ENCODE measurements around the gene MPC1. TPM values are rescaled to one million over a fixed set of nuclear protein-coding genes. Genes with fewer than 3 reads are reported as not detected.
"Not testable (repeated sequence)": the region's sequence is repeated elsewhere in the genome, so short reads cannot be mapped to it uniquely, and the experiment has no call there.

Gene MPC1
- total and polyA plus RNA-seq, 4 experiments from 2014 or later = 33.1 to 85.0 (median 46.0) TPM

DNA sequence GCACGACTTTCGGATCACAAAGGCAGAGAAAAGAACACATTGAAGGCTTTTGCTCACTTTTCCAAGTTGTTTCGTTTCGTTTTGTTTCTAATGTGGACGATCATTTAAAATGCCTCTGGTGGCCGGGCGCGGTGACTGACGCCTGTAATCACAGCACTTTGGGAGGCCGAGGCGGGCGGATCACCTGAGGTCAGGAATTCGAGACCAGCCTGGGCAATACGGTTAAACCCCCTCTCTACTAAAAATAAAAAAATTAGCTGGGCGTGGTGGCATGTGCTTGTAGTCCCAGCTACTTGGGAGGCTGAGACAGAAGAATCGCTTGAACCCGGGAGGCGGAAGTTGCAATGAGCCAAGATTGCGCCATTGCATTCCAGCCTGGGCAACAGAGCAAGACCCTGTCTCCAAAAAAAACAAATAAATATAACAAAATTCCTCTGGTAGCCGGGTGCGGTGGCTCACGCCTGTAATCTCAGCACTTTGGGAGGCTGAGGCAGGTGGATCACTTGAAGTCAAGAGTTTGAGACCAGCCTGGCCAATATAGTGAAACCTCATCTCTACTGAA is 1.1 kb upstream of the MPC1 start:
- Mint-ChIP-seq H3K27ac (peak overlapping the region; percentile 80 to 95 (median 92)), H3K4me3 (peak overlapping the region; percentile 89 to 92 (median 91)), H3K4me1 (peaks cover 5 to 18% (median 7%) of the 10 kb centered on the region in 4 donors)
- H3K4me3 ChIP-seq (ENCODE audit: low read length in 2 of 2) = peak overlapping the region; percentile 63 to 75
- H3K27ac ChIP-seq (ENCODE audit: low read depth, low read length) = peak overlapping the region; percentile 77
- not testable (repeated sequence) for H3K36me3 ChIP-seq (ENCODE audit: insufficient read depth, low read length); H3K9me3 ChIP-seq (ENCODE audit: control insufficient read depth in 1 of 2, low read length in 2 of 2); H3K27me3 Mint-ChIP-seq; H3K9me3 Mint-ChIP-seq; H3K4me1 ChIP-seq (ENCODE audit: insufficient read depth, low read length); H3K36me3 Mint-ChIP-seq; H3K27me3 ChIP-seq (ENCODE audit: insufficient read depth, low read length)
- peak in 3 of 5 donors; percentile 47 to 52 (median 50) for DNase-seq
- ChIA-PET CTCF (ENCODE audit: partially characterized antibody) (interaction anchor here (0.9 kb wide), 1 partner anchor 17 kb away, joined by 3 read pairs; no protein-coding TSS in a partner anchor), POLR2A (ENCODE audit: partially characterized antibody) (interaction anchor here (0.8 to 1.4 kb wide), 4 partner anchors 27 to 105 kb away, joined by 3 to 4 read pairs (median 4); no protein-coding TSS in a partner anchor)
- intact Hi-C loops (cut with micrococcal nuclease) = loop anchor here (1.0 to 10.0 kb wide), 7 partner anchors 16 to 243 kb away; partner anchors contain the start of genes RPS6KA2 and SFT2D1

DNA sequence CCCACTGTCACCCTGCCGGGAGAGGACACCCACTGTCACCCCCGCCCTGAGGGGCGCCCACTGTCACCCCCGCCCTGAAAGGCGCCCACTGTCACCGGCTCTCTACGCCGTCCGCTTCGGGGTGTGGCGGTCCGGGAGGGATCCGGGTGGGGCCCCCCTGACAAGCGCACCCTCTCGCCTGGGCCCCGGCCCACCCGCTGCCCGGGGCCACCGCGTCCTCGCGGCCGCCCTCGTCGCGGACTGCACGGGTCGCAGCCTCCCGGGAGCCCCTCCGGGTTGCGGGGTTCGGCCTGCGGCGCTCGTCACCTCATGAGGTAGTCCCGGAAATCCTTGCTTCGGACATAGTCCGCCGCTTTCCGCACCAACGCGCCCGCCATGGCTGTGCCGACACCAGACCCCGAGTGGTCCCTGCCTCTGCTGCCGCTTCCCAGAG is 224 bp downstream of the MPC1 start:
- DNase-seq = no peak
- Histone ChIP-seq H3K27me3 (ENCODE audit: insufficient read depth, low read length) (no peaks in the 10 kb centered on the region), H3K27ac (ENCODE audit: low read depth, low read length) (peak overlapping the region; percentile 77), H3K4me3 (ENCODE audit: low read length in 2 of 2) (peak overlapping the region; percentile 37 to 63), H3K4me1 (ENCODE audit: insufficient read depth, low read length) (peaks cover 6% of the 10 kb centered on the region), H3K36me3 (ENCODE audit: insufficient read depth, low read length) (no peaks in the 10 kb centered on the region), H3K9me3 (ENCODE audit: control insufficient read depth in 1 of 2, low read length in 2 of 2) (no peaks in the 10 kb centered on the region)
- ChIA-PET POLR2A (ENCODE audit: partially characterized antibody) (interaction anchor here (1.5 to 1.7 kb wide), 2 partner anchors 32 to 49 kb away, joined by 3 to 9 read pairs; no protein-coding TSS in a partner anchor), CTCF (ENCODE audit: partially characterized antibody) (no interaction called here)
- Mint-ChIP-seq H3K36me3 (peaks cover 0 to 7% of the 10 kb centered on the region in 2 donors), H3K27ac (peak overlapping the region in 6 of 7 donors; percentile 89 to 97 (median 92)), H3K9me3 (no peaks in the 10 kb centered on the region), H3K4me1 (peaks cover 5 to 23% (median 7%) of the 10 kb centered on the region in 4 donors), H3K27me3 (no peaks in the 10 kb centered on the region), H3K4me3 (peak overlapping the region; percentile 87 to 96 (median 93))
- intact Hi-C loops (cut with micrococcal nuclease) = loop anchor here (1.0 to 10.0 kb wide), 3 partner anchors 69 to 208 kb away; no protein-coding TSS in a partner anchor

DNA sequence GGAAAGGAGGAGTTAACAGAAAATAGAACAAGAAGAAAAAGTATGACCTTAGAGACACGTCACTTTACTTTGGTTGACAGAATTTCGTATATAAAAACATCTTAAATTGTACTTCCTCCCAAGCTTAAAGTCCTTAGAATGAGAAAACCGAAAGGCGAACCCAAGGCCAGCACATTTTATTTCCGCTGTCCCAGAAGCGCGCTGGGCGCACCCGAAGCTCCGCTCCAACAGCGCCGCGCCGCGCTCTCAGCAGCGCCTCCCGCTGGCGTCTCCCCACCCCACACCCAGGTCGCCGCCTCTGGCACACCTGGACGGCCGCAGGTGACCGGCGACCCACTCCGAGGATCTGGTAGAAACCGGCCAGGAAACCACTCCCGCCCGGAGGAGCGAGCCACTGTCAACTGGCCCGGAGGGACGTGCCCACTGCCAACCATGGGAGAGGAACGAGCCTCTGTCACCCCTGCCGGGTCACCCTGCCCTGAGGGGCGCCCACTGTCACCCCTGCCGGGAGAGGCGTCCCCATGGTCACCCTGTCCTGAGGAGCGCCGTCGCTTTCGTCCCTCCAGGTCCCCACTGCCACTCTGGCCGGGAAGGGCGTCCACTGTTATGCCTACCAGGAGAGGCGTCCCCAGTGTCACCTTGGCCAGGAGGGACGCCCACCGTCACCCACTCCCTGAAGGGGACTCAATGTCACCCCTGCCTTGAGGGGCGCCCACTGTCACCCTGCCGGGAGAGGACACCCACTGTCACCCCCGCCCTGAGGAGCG is 824 bp downstream of the MPC1 start:
- H3K27me3 Mint-ChIP-seq = no peaks in the 10 kb centered on the region
- peak overlapping the region; percentile 77 for H3K27ac ChIP-seq (ENCODE audit: low read depth, low read length)
- H3K4me3 ChIP-seq (ENCODE audit: low read length in 2 of 2) = peak overlapping the region; percentile 37 to 63
- H3K36me3 ChIP-seq (ENCODE audit: insufficient read depth, low read length) = no peaks in the 10 kb centered on the region
- peak overlapping the region; percentile 87 to 96 (median 93) for H3K4me3 Mint-ChIP-seq
- H3K9me3 ChIP-seq (ENCODE audit: control insufficient read depth in 1 of 2, low read length in 2 of 2) = no peaks in the 10 kb centered on the region
- peak; percentile 61 to 68 (median 64) for DNase-seq
- peaks cover 0 to 7% of the 10 kb centered on the region in 2 donors for H3K36me3 Mint-ChIP-seq
- intact Hi-C loops (cut with micrococcal nuclease) = loop anchor here (1.0 to 10.0 kb wide), 3 partner anchors 69 to 207 kb away; no protein-coding TSS in a partner anchor
- CTCF ChIA-PET (ENCODE audit: partially characterized antibody) = interaction anchor here (0.6 to 4.4 kb wide), 41 partner anchors 8 to 741 kb away, joined by 3 to 44 read pairs (median 4); partner anchors contain the start of genes CCR6, PRR18, RPS6KA2 and SFT2D1
- POLR2A ChIA-PET (ENCODE audit: partially characterized antibody) = interaction anchor here (0.6 to 1.7 kb wide), 6 partner anchors 17 to 48 kb away, joined by 3 to 9 read pairs (median 4); no protein-coding TSS in a partner anchor
- no peaks in the 10 kb centered on the region for H3K27me3 ChIP-seq (ENCODE audit: insufficient read depth, low read length)
- H3K9me3 Mint-ChIP-seq = no peaks in the 10 kb centered on the region
- H3K4me1 Mint-ChIP-seq = peaks cover 5 to 23% (median 7%) of the 10 kb centered on the region in 4 donors
- peaks cover 6% of the 10 kb centered on the region for H3K4me1 ChIP-seq (ENCODE audit: insufficient read depth, low read length)
- H3K27ac Mint-ChIP-seq = peak overlapping the region; percentile 86 to 97 (median 91)

DNA sequence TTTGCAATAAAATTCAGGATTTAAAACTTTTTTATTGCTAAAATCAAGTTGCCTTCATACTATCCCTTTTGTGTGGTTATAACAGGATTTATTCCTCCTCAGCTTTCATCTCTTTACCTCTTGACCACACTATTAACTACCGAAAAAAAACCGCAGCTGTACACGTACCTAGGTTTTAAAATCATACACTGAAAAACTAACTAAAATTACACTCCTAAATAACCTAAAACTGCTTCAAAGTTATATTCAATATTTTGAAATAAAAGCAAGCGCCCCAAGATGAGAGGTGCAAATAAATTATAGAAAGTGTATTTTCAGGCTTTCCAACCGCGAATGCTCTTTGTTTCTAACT is 1.4 kb downstream of the MPC1 start:
- POLR2A ChIA-PET (ENCODE audit: partially characterized antibody) = interaction anchor here (0.6 to 1.7 kb wide), 6 partner anchors 17 to 47 kb away, joined by 3 to 9 read pairs (median 4); no protein-coding TSS in a partner anchor
- H3K27ac Mint-ChIP-seq = peak overlapping the region; percentile 86 to 97 (median 91)
- intact Hi-C loops (cut with micrococcal nuclease) = loop anchor here (10.0 kb wide), 1 partner anchor 207 kb away; no protein-coding TSS in a partner anchor

DNA sequence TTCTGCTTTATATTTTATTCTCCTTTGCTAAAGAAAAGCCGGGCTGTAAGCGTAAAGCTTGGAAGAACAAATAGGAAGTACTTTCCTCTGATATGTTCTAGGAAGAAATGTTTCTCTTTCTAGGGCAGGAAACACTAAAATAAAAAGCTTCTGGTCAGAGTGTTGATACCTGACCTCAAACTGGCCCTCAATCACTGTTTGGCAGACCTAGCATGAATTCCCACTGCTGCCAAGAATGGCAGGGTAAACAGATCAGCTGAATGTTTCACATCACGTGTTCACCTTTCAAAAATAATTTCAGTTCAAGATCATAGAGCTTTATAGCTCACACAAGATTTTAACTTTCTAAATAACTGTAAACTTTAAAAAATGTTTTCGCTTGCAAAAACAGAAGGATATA is 2.9 kb downstream of the MPC1 start:
- Mint-ChIP-seq H3K4me1 (peaks cover 5 to 23% (median 7%) of the 10 kb centered on the region in 4 donors), H3K27me3 (no peaks in the 10 kb centered on the region), H3K27ac (peak overlapping the region in 1 of 7 donors; percentile 35), H3K36me3 (peaks cover under 1 to 7% of the 10 kb centered on the region in 2 donors), H3K4me3 (no peak overlapping the region), H3K9me3 (no peaks in the 10 kb centered on the region)
- H3K27ac ChIP-seq (ENCODE audit: low read depth, low read length) = no peak overlapping the region
- no peak overlapping the region for H3K4me3 ChIP-seq (ENCODE audit: low read length in 2 of 2)
- POLR2A ChIA-PET (ENCODE audit: partially characterized antibody) = interaction anchor here (1.0 kb wide), 1 partner anchor 37 kb away, joined by 3 read pairs; the partner anchor contains the start of gene SFT2D1
- peaks cover 6% of the 10 kb centered on the region for H3K4me1 ChIP-seq (ENCODE audit: insufficient read depth, low read length)
- CTCF ChIA-PET (ENCODE audit: partially characterized antibody) = interaction anchor here (1.2 to 4.4 kb wide), 7 partner anchors 10 to 104 kb away, joined by 4 to 44 read pairs (median 10); no protein-coding TSS in a partner anchor
- no peaks in the 10 kb centered on the region for H3K36me3 ChIP-seq (ENCODE audit: insufficient read depth, low read length)
- intact Hi-C loops (cut with micrococcal nuclease) = loop anchor here (10.0 kb wide), 1 partner anchor 205 kb away; no protein-coding TSS in a partner anchor
- DNase-seq = no peak
- no peaks in the 10 kb centered on the region for H3K27me3 ChIP-seq (ENCODE audit: insufficient read depth, low read length)
- H3K9me3 ChIP-seq (ENCODE audit: control insufficient read depth in 1 of 2, low read length in 2 of 2) = no peaks in the 10 kb centered on the region

More for the DNA sequence above, 1.4 kb downstream of the MPC1 start:
- Mint-ChIP-seq H3K4me3 (peak overlapping the region; percentile 87 to 96 (median 93)), H3K4me1 (peaks cover 5 to 23% (median 7%) of the 10 kb centered on the region in 4 donors), H3K9me3 (no peaks in the 10 kb centered on the region), H3K36me3 (peaks cover 0 to 7% of the 10 kb centered on the region in 2 donors), H3K27me3 (no peaks in the 10 kb centered on the region)
- H3K27ac ChIP-seq (ENCODE audit: low read depth, low read length) = no peak overlapping the region
- no peak for DNase-seq
- H3K36me3 ChIP-seq (ENCODE audit: insufficient read depth, low read length) = no peaks in the 10 kb centered on the region
- peaks cover 6% of the 10 kb centered on the region for H3K4me1 ChIP-seq (ENCODE audit: insufficient read depth, low read length)
- H3K9me3 ChIP-seq (ENCODE audit: control insufficient read depth in 1 of 2, low read length in 2 of 2) = no peaks in the 10 kb centered on the region
- CTCF ChIA-PET (ENCODE audit: partially characterized antibody) = interaction anchor here (0.6 to 4.4 kb wide), 41 partner anchors 9 to 742 kb away, joined by 3 to 44 read pairs (median 4); partner anchors contain the start of genes CCR6, PRR18, RPS6KA2 and SFT2D1
- H3K4me3 ChIP-seq (ENCODE audit: low read length in 2 of 2) = peak overlapping the region in 1 of 2 donors; percentile 63
- no peaks in the 10 kb centered on the region for H3K27me3 ChIP-seq (ENCODE audit: insufficient read depth, low read length)

DNA sequence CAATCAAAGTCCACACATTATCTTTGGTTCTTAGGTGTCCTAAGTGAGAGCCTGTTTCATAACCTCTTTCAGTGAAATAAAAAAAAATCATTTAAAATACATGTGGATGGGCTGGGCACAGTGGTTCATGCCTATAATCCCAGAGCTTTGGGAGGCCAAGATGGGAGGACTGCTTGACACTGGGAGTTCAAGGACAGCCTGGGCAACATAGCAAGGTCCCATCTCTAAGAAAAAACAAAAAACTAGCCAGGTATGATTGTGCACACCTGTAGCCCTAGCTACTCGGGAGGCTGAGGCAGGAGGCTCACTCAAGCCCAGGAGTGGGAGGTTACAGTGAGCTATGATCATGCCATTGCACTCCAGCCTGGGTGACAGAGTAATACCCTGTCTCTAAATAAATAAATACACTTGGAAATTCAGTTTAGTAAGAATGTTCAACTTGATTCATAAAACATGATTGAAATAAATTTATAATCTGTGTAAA is 3.6 kb downstream of the MPC1 start:
- POLR2A ChIA-PET (ENCODE audit: partially characterized antibody) = interaction anchor here (1.0 kb wide), 1 partner anchor 36 kb away, joined by 3 read pairs; the partner anchor contains the start of gene SFT2D1

More for the DNA sequence above, 3.6 kb downstream of the MPC1 start:
- intact Hi-C loops (cut with micrococcal nuclease) = no loop called here
- no peaks in the 10 kb centered on the region for H3K27me3 Mint-ChIP-seq
- peaks cover 4 to 18% (median 8%) of the 10 kb centered on the region in 4 donors for H3K4me1 Mint-ChIP-seq
- peaks cover 5 to 7% of the 10 kb centered on the region in 2 donors for H3K36me3 Mint-ChIP-seq
- Histone ChIP-seq H3K36me3 (ENCODE audit: insufficient read depth, low read length) (no peaks in the 10 kb centered on the region), H3K4me1 (ENCODE audit: insufficient read depth, low read length) (peaks cover 6% of the 10 kb centered on the region), H3K27me3 (ENCODE audit: insufficient read depth, low read length) (no peaks in the 10 kb centered on the region), H3K9me3 (ENCODE audit: control insufficient read depth in 1 of 2, low read length in 2 of 2) (no peaks in the 10 kb centered on the region), H3K27ac (ENCODE audit: low read depth, low read length) (no peak overlapping the region), H3K4me3 (ENCODE audit: low read length in 2 of 2) (no peak overlapping the region)
- CTCF ChIA-PET (ENCODE audit: partially characterized antibody) = interaction anchor here (1.2 to 4.4 kb wide), 6 partner anchors 9 to 103 kb away, joined by 4 to 44 read pairs (median 8); no protein-coding TSS in a partner anchor
- no peak for DNase-seq
- no peak overlapping the region for H3K4me3 Mint-ChIP-seq
- H3K9me3 Mint-ChIP-seq = no peaks in the 10 kb centered on the region
- H3K27ac Mint-ChIP-seq = no peak overlapping the region

Data from CD4-positive, alpha-beta memory T cell (primary cell).